ENCODE measurements around the gene STUB1.

DNA sequence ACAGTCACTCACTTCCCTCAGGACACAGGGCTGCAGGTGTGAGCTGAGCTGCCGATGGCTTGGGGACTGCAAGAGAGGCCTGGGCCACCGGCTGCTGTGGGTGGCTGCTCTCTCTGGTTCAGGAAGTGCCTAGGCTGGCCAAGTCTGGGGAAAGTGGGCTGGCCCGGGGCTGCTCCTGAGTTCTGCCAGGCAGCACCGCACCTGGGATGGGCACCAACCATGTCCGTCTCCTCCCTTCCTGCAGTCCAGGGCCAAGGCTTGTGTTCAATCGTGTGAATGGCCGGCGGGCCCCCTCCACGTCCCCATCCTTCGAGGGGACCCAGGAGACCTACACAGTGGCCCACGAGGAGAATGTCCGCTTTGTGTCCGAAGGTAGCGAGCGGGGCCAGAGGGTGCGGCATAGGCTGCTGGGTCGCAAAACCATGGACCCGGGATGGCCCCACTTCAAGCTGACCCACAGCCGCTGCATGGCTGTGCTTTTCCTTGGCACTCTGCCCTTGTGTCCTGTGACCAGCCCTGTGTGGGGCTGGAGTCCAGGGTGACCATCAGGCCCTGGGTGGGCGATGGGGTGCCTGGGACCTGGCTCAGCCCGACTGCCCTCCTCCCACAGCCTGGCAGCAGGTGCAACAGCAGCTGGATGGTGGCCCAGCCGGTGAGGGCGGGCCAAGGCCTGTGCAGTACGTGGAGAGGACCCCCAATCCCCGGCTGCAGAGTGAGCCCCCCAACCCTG, 32.9 kb upstream of the STUB1 start:
- TF ChIP-seq, protein P1, sequence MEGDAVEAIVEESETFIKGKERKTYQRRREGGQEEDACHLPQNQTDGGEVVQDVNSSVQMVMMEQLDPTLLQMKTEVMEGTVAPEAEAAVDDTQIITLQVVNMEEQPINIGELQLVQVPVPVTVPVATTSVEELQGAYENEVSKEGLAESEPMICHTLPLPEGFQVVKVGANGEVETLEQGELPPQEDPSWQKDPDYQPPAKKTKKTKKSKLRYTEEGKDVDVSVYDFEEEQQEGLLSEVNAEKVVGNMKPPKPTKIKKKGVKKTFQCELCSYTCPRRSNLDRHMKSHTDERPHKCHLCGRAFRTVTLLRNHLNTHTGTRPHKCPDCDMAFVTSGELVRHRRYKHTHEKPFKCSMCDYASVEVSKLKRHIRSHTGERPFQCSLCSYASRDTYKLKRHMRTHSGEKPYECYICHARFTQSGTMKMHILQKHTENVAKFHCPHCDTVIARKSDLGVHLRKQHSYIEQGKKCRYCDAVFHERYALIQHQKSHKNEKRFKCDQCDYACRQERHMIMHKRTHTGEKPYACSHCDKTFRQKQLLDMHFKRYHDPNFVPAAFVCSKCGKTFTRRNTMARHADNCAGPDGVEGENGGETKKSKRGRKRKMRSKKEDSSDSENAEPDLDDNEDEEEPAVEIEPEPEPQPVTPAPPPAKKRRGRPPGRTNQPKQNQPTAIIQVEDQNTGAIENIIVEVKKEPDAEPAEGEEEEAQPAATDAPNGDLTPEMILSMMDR (IDR thresholded peaks at IDR 0.05; ENCODE audit: low read length): no peak
- no peak for TF ChIP-seq EZH2 (IDR thresholded peaks at IDR 0.05; ENCODE audit: borderline replicate concordance, low read length)

Measured in OCI-LY1 (cell line).